ENCODE measurements around the gene GMDS. TPM values are rescaled to one million over a fixed set of nuclear protein-coding genes. Genes with fewer than 3 reads are reported as not detected.

The GMDS gene
- total and polyA plus RNA-seq, 2 of the 8 experiments (the other 6 are each of a cell fraction or from before 2014, with no cell fraction given): 16.8 to 50.0 TPM

DNA sequence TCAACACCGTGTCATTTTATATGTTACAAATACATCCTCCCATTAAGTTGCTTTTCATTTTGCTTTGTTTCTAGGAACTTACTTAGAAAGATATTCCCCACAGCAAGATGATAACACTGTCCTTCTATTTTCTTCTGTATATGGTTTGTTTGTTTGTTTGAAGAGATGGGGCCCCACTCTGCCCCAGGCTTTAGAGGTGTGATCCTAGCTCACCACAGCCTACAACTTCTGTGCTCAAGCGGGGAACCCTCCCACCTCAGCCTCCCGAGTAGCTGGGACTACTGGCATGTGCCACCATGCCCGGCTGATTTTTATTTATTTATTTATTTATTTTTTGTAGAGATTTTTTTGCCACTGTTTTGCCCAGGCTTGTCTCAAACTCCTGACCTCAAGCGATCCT is 14.2 kb upstream of the GMDS start:
- DNase-seq (ENCODE audit: low read depth in 1 of 2, low spot score in 2 of 2): no peak
- Histone ChIP-seq H2BK15ac (ENCODE audit: low read length) (no peak overlapping the region), H3K9ac (replicated peaks in 1 of 4; ENCODE audit: extremely low read depth in 1 of 4, low read depth in 3 of 4, low read length in 3 of 4) (no peak overlapping the region), H3K56ac (replicated peaks; ENCODE audit: insufficient read length, low read depth, low read length) (no peak overlapping the region), H3K36me3 (ENCODE audit: control insufficient read depth in 2 of 4, insufficient read depth in 4 of 4, low read length in 3 of 4) (no peaks in the 10 kb centered on the region), H2BK120ac (replicated peaks; ENCODE audit: low read depth, low read length) (no peak overlapping the region), H4K20me1 (replicated peaks in 1 of 2; ENCODE audit: control insufficient read depth in 1 of 2, insufficient read depth in 2 of 2, low read length in 2 of 2) (no peaks in the 10 kb centered on the region), H3K18ac (ENCODE audit: extremely low read depth, low read length) (no peak overlapping the region), H2AFZ (ENCODE audit: low read length) (no peak overlapping the region), H3K9me3 (ENCODE audit: insufficient read depth in 2 of 2, low read depth in 1 of 2, low read length in 1 of 2) (peaks cover 0 to 4% of the 10 kb centered on the region in 2 experiments; a peak in 1 of 4 replicates), H3K4me1 (replicated peaks in 1 of 4; ENCODE audit: control insufficient read depth in 3 of 4, insufficient read depth in 4 of 4, low read length in 3 of 4) (no peaks in the 10 kb centered on the region), H3K23ac (ENCODE audit: insufficient read length) (no peak overlapping the region), H3K23me2 (ENCODE audit: low read depth, low read length) (no peaks in the 10 kb centered on the region), H2AK5ac (ENCODE audit: low read depth, low read length) (no peak overlapping the region), H2BK12ac (ENCODE audit: low read depth, low read length) (no peak overlapping the region), H3K27me3 (replicated peaks in 1 of 4; ENCODE audit: control insufficient read depth in 3 of 4, extremely low read depth in 1 of 4, insufficient read depth in 3 of 4, low read length in 3 of 4) (no peaks in the 10 kb centered on the region), H2BK5ac (ENCODE audit: low read depth, low read length) (no peak overlapping the region), H3K4me3 (ENCODE audit: extremely low read depth in 1 of 4, insufficient read depth in 2 of 4, low read depth in 3 of 4, low read length in 4 of 4) (no peak overlapping the region), H3K4ac (replicated peaks; ENCODE audit: insufficient read length, low read depth, low read length) (no peak overlapping the region), H4K8ac (ENCODE audit: extremely low read depth, insufficient read depth, low read length) (no peak overlapping the region), H4K91ac (replicated peaks; ENCODE audit: insufficient read length, low read length) (no peak overlapping the region), H3K14ac (ENCODE audit: insufficient read length) (no peak overlapping the region), H3K79me2 (ENCODE audit: control insufficient read depth in 1 of 2, insufficient read depth in 2 of 2, low read length in 2 of 2) (no peaks in the 10 kb centered on the region), H2BK20ac (ENCODE audit: low read length) (no peak overlapping the region), H3K27ac (ENCODE audit: low read depth, low read length) (no peak overlapping the region), H3K4me2 (ENCODE audit: insufficient read depth in 1 of 2, low read depth in 2 of 2, low read length in 2 of 2) (no peak overlapping the region), H4K5ac (ENCODE audit: insufficient read length, low read depth, low read length) (no peak overlapping the region), H3K79me1 (ENCODE audit: low read depth, low read length) (no peaks in the 10 kb centered on the region)
- FAIRE-seq: no peak
- ChIA-PET POLR2A (ENCODE audit: partially characterized antibody) (interaction anchor here (0.6 kb wide), 1 partner anchor 164 kb away, joined by 4 read pairs; no protein-coding TSS in a partner anchor), CTCF (ENCODE audit: partially characterized antibody) (no interaction called here)
- WGBS, 2 experiments (ENCODE audit: extremely low coverage in 1 of 2, insufficient coverage in 1 of 2, insufficient read length in 1 of 2, insufficient replicate concordance in 2 of 2, low coverage in 1 of 2, low lambda C conversion rate in 2 of 2, missing lambda C conversion rate in 1 of 2): 92% methylated on average over 5 of the region's 5 CpGs; no CpG with 5 or more reads in 1 of the 2 experiments
- TF ChIP-seq ASH2L (IDR thresholded peaks at IDR 0.05; ENCODE audit: low read length): no peak
- no peak for TF ChIP-seq TCF12 (IDR thresholded peaks at IDR 0.05; ENCODE audit: low read depth, low read length)
- TF ChIP-seq, protein P1, sequence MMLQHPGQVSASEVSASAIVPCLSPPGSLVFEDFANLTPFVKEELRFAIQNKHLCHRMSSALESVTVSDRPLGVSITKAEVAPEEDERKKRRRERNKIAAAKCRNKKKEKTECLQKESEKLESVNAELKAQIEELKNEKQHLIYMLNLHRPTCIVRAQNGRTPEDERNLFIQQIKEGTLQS (IDR thresholded peaks at IDR 0.05; ENCODE audit: insufficient read depth, low read depth, low read length): no peak
- no peak for TF ChIP-seq JUN (IDR thresholded peaks at IDR 0.05; ENCODE audit: low read depth, low read length)
- no peak for TF ChIP-seq MAFK (IDR thresholded peaks at IDR 0.05; ENCODE audit: low read depth, low read length)
- no peak for TF ChIP-seq CTBP2 (IDR thresholded peaks at IDR 0.05; ENCODE audit: borderline replicate concordance, insufficient read depth, insufficient read length, low read length)
- TF ChIP-seq, protein P2, sequence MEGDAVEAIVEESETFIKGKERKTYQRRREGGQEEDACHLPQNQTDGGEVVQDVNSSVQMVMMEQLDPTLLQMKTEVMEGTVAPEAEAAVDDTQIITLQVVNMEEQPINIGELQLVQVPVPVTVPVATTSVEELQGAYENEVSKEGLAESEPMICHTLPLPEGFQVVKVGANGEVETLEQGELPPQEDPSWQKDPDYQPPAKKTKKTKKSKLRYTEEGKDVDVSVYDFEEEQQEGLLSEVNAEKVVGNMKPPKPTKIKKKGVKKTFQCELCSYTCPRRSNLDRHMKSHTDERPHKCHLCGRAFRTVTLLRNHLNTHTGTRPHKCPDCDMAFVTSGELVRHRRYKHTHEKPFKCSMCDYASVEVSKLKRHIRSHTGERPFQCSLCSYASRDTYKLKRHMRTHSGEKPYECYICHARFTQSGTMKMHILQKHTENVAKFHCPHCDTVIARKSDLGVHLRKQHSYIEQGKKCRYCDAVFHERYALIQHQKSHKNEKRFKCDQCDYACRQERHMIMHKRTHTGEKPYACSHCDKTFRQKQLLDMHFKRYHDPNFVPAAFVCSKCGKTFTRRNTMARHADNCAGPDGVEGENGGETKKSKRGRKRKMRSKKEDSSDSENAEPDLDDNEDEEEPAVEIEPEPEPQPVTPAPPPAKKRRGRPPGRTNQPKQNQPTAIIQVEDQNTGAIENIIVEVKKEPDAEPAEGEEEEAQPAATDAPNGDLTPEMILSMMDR (IDR thresholded peaks at IDR 0.05; ENCODE audit: control extremely low read depth in 1 of 3, insufficient read depth in 1 of 3, low read depth in 1 of 3, low read length in 3 of 3): no peak
- TF ChIP-seq CEBPB (IDR thresholded peaks at IDR 0.05; ENCODE audit: low read depth, low read length): no peak
- TF ChIP-seq JUND (IDR thresholded peaks at IDR 0.05; ENCODE audit: low read length): no peak
- TF ChIP-seq PHF8 (conservative IDR thresholded peaks at IDR 0.05; ENCODE audit: low read depth, low read length): no peak
- no peak for TF ChIP-seq TBP (IDR thresholded peaks at IDR 0.05; ENCODE audit: low read depth, low read length)
- TF ChIP-seq EGR1 (IDR thresholded peaks at IDR 0.05; ENCODE audit: borderline replicate concordance, low read depth, low read length): no peak
